Measurements from ENCODE around the gene P4HTM. TPM values are rescaled to one million over a fixed set of nuclear protein-coding genes. Genes with fewer than 3 reads are reported as not detected.

P4HTM gene
- total RNA-seq, 1 experiment from 2014 or later, result 63.0 TPM

GRCh38 chr3:49027634-49028033, 37.6 kb downstream of the P4HTM start:
- intact Hi-C loops (cut with micrococcal nuclease; ENCODE audit: unreplicated experiment), result no loop called here
- Mint-ChIP-seq H3K4me1 (ENCODE audit: low read depth, unreplicated experiment) (peaks cover 28% of the 10 kb centered on the region), H3K9me3 (ENCODE audit: low read depth, unreplicated experiment) (no peaks in the 10 kb centered on the region), H3K36me3 (ENCODE audit: insufficient read depth, unreplicated experiment) (peaks cover 84% of the 10 kb centered on the region), H3K4me3 (ENCODE audit: low read depth, unreplicated experiment) (peak overlapping the region; percentile 99), H3K27me3 (ENCODE audit: unreplicated experiment) (no peaks in the 10 kb centered on the region), H3K27ac (ENCODE audit: unreplicated experiment) (peak overlapping the region; percentile 99)
- no peak for DNase-seq
- TF ChIP-seq, protein P1, sequence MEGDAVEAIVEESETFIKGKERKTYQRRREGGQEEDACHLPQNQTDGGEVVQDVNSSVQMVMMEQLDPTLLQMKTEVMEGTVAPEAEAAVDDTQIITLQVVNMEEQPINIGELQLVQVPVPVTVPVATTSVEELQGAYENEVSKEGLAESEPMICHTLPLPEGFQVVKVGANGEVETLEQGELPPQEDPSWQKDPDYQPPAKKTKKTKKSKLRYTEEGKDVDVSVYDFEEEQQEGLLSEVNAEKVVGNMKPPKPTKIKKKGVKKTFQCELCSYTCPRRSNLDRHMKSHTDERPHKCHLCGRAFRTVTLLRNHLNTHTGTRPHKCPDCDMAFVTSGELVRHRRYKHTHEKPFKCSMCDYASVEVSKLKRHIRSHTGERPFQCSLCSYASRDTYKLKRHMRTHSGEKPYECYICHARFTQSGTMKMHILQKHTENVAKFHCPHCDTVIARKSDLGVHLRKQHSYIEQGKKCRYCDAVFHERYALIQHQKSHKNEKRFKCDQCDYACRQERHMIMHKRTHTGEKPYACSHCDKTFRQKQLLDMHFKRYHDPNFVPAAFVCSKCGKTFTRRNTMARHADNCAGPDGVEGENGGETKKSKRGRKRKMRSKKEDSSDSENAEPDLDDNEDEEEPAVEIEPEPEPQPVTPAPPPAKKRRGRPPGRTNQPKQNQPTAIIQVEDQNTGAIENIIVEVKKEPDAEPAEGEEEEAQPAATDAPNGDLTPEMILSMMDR (IDR thresholded peaks at IDR 0.05; ENCODE audit: unreplicated experiment), result no peak
- CTCF ChIA-PET, result no interaction called here
- BruUV-seq (replicated peaks), result no TSS peak

- CTCF ChIA-PET, result interaction anchor here (0.7 kb wide), 1 partner anchor 536 kb away, joined by 3 read pairs; no protein-coding TSS in a partner anchor
- Mint-ChIP-seq H3K27me3 (ENCODE audit: unreplicated experiment) (no peaks in the 10 kb centered on the region), H3K4me1 (ENCODE audit: low read depth, unreplicated experiment) (peaks cover 28% of the 10 kb centered on the region), H3K9me3 (ENCODE audit: low read depth, unreplicated experiment) (no peaks in the 10 kb centered on the region), H3K27ac (ENCODE audit: unreplicated experiment) (peak overlapping the region; percentile 99), H3K4me3 (ENCODE audit: low read depth, unreplicated experiment) (peak overlapping the region; percentile 99), H3K36me3 (ENCODE audit: insufficient read depth, unreplicated experiment) (peaks cover 78% of the 10 kb centered on the region)
- TF ChIP-seq, protein P1 (IDR thresholded peaks at IDR 0.05; ENCODE audit: unreplicated experiment), result no peak
- DNase-seq, result no peak
- intact Hi-C loops (cut with micrococcal nuclease; ENCODE audit: unreplicated experiment), result no loop called here
- no TSS peak for BruUV-seq (replicated peaks)
Measured at GRCh38 chr3:49028298-49028672, 38.2 kb downstream of the P4HTM start.

- TF ChIP-seq, protein P1 (IDR thresholded peaks at IDR 0.05; ENCODE audit: unreplicated experiment), result no peak
- H3K27ac Mint-ChIP-seq (ENCODE audit: unreplicated experiment), result peak within 1 kb of the TSS; percentile 99
- no peaks in the 10 kb centered on the region for H3K27me3 Mint-ChIP-seq (ENCODE audit: unreplicated experiment)
- intact Hi-C loops (cut with micrococcal nuclease; ENCODE audit: unreplicated experiment), result no loop called here
- H3K9me3 Mint-ChIP-seq (ENCODE audit: low read depth, unreplicated experiment), result no peaks in the 10 kb centered on the region
- TSS peak; percentile 52 for BruUV-seq (replicated peaks)
- H3K4me3 Mint-ChIP-seq (ENCODE audit: low read depth, unreplicated experiment), result peak within 1 kb of the TSS; percentile 99
- peaks cover 71% of the 10 kb centered on the region for H3K36me3 Mint-ChIP-seq (ENCODE audit: insufficient read depth, unreplicated experiment)
- DNase-seq, result peak; percentile 91
- H3K4me1 Mint-ChIP-seq (ENCODE audit: low read depth, unreplicated experiment), result peaks cover 28% of the 10 kb centered on the region
- CTCF ChIA-PET, result interaction anchor here (0.7 to 1.1 kb wide), 3 partner anchors 22 to 537 kb away, joined by 3 to 4 read pairs (median 3); partner anchors contain the start of gene WDR6
Measured at GRCh38 chr3:49028673-49029562, 38.9 kb downstream of the P4HTM start, which contains the start of gene IMPDH2. TSS of gene IMPDH2 (minus strand) at chr3:49029398. CDS start at chr3:49029350, 48 bp downstream.

- Mint-ChIP-seq H3K4me1 (ENCODE audit: low read depth, unreplicated experiment) (peaks cover 28% of the 10 kb centered on the region), H3K27me3 (ENCODE audit: unreplicated experiment) (no peaks in the 10 kb centered on the region), H3K27ac (ENCODE audit: unreplicated experiment) (peak overlapping the region; percentile 99), H3K9me3 (ENCODE audit: low read depth, unreplicated experiment) (no peaks in the 10 kb centered on the region), H3K36me3 (ENCODE audit: insufficient read depth, unreplicated experiment) (peaks cover 70% of the 10 kb centered on the region), H3K4me3 (ENCODE audit: low read depth, unreplicated experiment) (peak overlapping the region; percentile 99)
- no peak for DNase-seq
- intact Hi-C loops (cut with micrococcal nuclease; ENCODE audit: unreplicated experiment), result no loop called here
- no TSS peak for BruUV-seq (replicated peaks)
- TF ChIP-seq, protein P1 (IDR thresholded peaks at IDR 0.05; ENCODE audit: unreplicated experiment), result no peak
- CTCF ChIA-PET, result interaction anchor here (0.7 to 1.1 kb wide), 2 partner anchors 22 to 42 kb away, joined by 3 to 4 read pairs; partner anchors contain the start of gene WDR6
Measured at GRCh38 chr3:49029563-49029884, 39.5 kb downstream of the P4HTM start.
